HepG2 (cell line): ENCODE results near the gene TAT. TPM values are rescaled to one million over a fixed set of nuclear protein-coding genes. Genes with fewer than 3 reads are reported as not detected.

ENCODE experiments used
- BATF2 ChIP-seq: sonication (generic); formaldehyde crosslinking; IDR thresholded peaks from 2 replicates; pipeline ENCODE4 v1.8.0; 2022; ENCODE audit warnings: mild to moderate bottlenecking, missing genetic modification reagents, moderate library complexity
- CHCHD3 ChIP-seq: sonication (generic); formaldehyde crosslinking; IDR thresholded peaks from 2 replicates; pipeline ENCODE4 v1.8.0; 2022; ENCODE audit warnings: mild to moderate bottlenecking, missing genetic modification reagents, moderate library complexity
- FOXP4 ChIP-seq: sonication (generic); formaldehyde crosslinking; IDR thresholded peaks from 2 replicates; pipeline ENCODE4 v1.4.0; 2020; ENCODE audit warnings: missing genetic modification reagents
- IRF2 ChIP-seq: IDR thresholded peaks from 2 replicates; pipeline ENCODE4 v1.6.1; 2018; ENCODE audit warnings: missing genetic modification reagents, missing compliant biosample characterization
- KDM4B ChIP-seq: sonication (generic); formaldehyde crosslinking; IDR thresholded peaks from 2 replicates; pipeline ENCODE4 v1.4.0; 2020; ENCODE audit warnings: missing genetic modification reagents
- MTA1 ChIP-seq: sonication (generic); formaldehyde crosslinking; IDR thresholded peaks from 2 replicates; pipeline ENCODE4 v1.4.0; 2020; ENCODE audit warnings: missing genetic modification reagents, mild to moderate bottlenecking, borderline replicate concordance
- NAIF1 ChIP-seq: sonication (generic); formaldehyde crosslinking; IDR thresholded peaks from 2 replicates; pipeline ENCODE4 v1.5.0; 2020; ENCODE audit warnings: mild to moderate bottlenecking, missing genetic modification reagents, borderline replicate concordance
- SIX1 ChIP-seq: sonication (generic); formaldehyde crosslinking; IDR thresholded peaks from 2 replicates; pipeline ENCODE4 v1.4.0; 2020; ENCODE audit warnings: missing genetic modification reagents, borderline replicate concordance
- TBP ChIP-seq: sonication (generic); formaldehyde crosslinking; IDR thresholded peaks from 2 replicates; pipeline ENCODE4 v1.5.0; 2020; ENCODE audit warnings: missing genetic modification reagents
- ZBTB7B ChIP-seq: sonication (generic); formaldehyde crosslinking; IDR thresholded peaks from 2 replicates; pipeline ENCODE4 v1.4.0; 2020; ENCODE audit warnings: missing genetic modification reagents
- ZMYM3 ChIP-seq: sonication (generic); formaldehyde crosslinking; IDR thresholded peaks from 2 replicates; pipeline ENCODE4 v1.5.1; 2020; ENCODE audit warnings: mild to moderate bottlenecking, missing genetic modification reagents
- ZMYM4 ChIP-seq: sonication (generic); formaldehyde crosslinking; IDR thresholded peaks from 2 replicates; pipeline ENCODE4 v1.8.1; 2023; ENCODE audit warnings: mild to moderate bottlenecking, missing genetic modification reagents
- ZNF512 ChIP-seq: sonication (generic); formaldehyde crosslinking; IDR thresholded peaks from 2 replicates; pipeline ENCODE4 v1.4.0; 2020; ENCODE audit warnings: mild to moderate bottlenecking, missing genetic modification reagents
- ZNF513 ChIP-seq: sonication (generic); formaldehyde crosslinking; conservative IDR thresholded peaks from 2 replicates; pipeline ENCODE4 v1.5.0; 2020; ENCODE audit warnings: missing genetic modification reagents
- ZNF597 ChIP-seq: sonication (generic); formaldehyde crosslinking; IDR thresholded peaks from 2 replicates; pipeline ENCODE4 v1.5.0; 2020; ENCODE audit warnings: missing genetic modification reagents
- ZNF674 ChIP-seq: sonication (generic); formaldehyde crosslinking; IDR thresholded peaks from 2 replicates; pipeline ENCODE4 v1.5.0; 2020; ENCODE audit warnings: low read depth, mild to moderate bottlenecking, missing genetic modification reagents
- ZNF768 ChIP-seq: sonication (generic); formaldehyde crosslinking; IDR thresholded peaks from 2 replicates; pipeline ENCODE4 v1.4.0; 2020; ENCODE audit warnings: missing genetic modification reagents
- ZSCAN31 ChIP-seq: sonication (generic); formaldehyde crosslinking; IDR thresholded peaks from 2 replicates; pipeline ENCODE4 v1.5.0; 2020; ENCODE audit warnings: low read depth, mild to moderate bottlenecking, missing genetic modification reagents
- polyA plus RNA-seq, 8 experiments: library from polyadenylated mRNA; depleted of rRNA in 3 of 8; stranded (reverse) in 7 of 8; unstranded in 1 of 8; fragments of >200 nt; fragmentation: Illumina TruSeq in 4 of 8; extraction: Trizol in 4 of 8; gene quantifications; 2 replicates each; pipeline versions ENCODE4 v1.2.1 to v1.2.3, GENCODE V29; 2011 to 2016; ENCODE audit warnings: low read depth in 4 of 8, missing spikeins in 1 of 8, mixed read lengths in 1 of 8; ENCODE audit not compliant: insufficient read depth in 1 of 8
- total RNA-seq, 5 experiments: library from RNA; depleted of rRNA; stranded (reverse); fragments of >200 nt; fragmentation: Illumina TruSeq; extraction: Trizol; gene quantifications; 2 replicates each; pipeline ENCODE4 v1.2.3, GENCODE V29; 2016; ENCODE audit warnings: low read depth in 1 of 5
- TF ChIP-seq, protein P1 (sequence below), 2 experiments: IDR thresholded peaks; 2 replicates each; pipeline ENCODE4 v1.6.1; 2011 to 2012; ENCODE audit warnings: low read length in 2 of 2, borderline replicate concordance in 1 of 2, low read depth in 1 of 2, mild to moderate bottlenecking in 1 of 2, moderate library complexity in 1 of 2

TAT gene
- total and polyA plus RNA-seq, 2 of the 13 experiments (the other 11 are each of a cell fraction or from before 2014, with no cell fraction given), result 1.6 to 5.8 TPM

- TF ChIP-seq ZNF597 (CRISPR knock-in tag), result no peak
- TF ChIP-seq BATF2, result no peak
- TF ChIP-seq ZMYM4 (CRISPR knock-in tag), result no peak; the same call in 1 of the 2 replicates
- no peak for TF ChIP-seq TBP (CRISPR knock-in tag)
- 0 out of 2 replicates have a peak, but pooled peaks have one; percentile 37 for TF ChIP-seq ZNF674
- no peak for TF ChIP-seq ZNF513 (CRISPR knock-in tag)
- TF ChIP-seq NAIF1 (CRISPR knock-in tag), result no peak
- peak; percentile 39; the same call in 1 of the 2 replicates for TF ChIP-seq IRF2 (CRISPR knock-in tag)
- no peak for TF ChIP-seq CHCHD3 (CRISPR knock-in tag)
- TF ChIP-seq ZNF512 (CRISPR knock-in tag), result no peak
- TF ChIP-seq ZBTB7B (CRISPR knock-in tag), result peak; percentile 45; the same call in 1 of the 2 replicates
- TF ChIP-seq SIX1 (CRISPR knock-in tag), result peak; percentile 69
- TF ChIP-seq, protein P1, sequence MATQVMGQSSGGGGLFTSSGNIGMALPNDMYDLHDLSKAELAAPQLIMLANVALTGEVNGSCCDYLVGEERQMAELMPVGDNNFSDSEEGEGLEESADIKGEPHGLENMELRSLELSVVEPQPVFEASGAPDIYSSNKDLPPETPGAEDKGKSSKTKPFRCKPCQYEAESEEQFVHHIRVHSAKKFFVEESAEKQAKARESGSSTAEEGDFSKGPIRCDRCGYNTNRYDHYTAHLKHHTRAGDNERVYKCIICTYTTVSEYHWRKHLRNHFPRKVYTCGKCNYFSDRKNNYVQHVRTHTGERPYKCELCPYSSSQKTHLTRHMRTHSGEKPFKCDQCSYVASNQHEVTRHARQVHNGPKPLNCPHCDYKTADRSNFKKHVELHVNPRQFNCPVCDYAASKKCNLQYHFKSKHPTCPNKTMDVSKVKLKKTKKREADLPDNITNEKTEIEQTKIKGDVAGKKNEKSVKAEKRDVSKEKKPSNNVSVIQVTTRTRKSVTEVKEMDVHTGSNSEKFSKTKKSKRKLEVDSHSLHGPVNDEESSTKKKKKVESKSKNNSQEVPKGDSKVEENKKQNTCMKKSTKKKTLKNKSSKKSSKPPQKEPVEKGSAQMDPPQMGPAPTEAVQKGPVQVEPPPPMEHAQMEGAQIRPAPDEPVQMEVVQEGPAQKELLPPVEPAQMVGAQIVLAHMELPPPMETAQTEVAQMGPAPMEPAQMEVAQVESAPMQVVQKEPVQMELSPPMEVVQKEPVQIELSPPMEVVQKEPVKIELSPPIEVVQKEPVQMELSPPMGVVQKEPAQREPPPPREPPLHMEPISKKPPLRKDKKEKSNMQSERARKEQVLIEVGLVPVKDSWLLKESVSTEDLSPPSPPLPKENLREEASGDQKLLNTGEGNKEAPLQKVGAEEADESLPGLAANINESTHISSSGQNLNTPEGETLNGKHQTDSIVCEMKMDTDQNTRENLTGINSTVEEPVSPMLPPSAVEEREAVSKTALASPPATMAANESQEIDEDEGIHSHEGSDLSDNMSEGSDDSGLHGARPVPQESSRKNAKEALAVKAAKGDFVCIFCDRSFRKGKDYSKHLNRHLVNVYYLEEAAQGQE (IDR thresholded peaks at IDR 0.05; ENCODE audit: borderline replicate concordance in 1 of 2, low read depth in 1 of 2, low read length in 2 of 2), result no peak
- TF ChIP-seq FOXP4, result peak; percentile 94
- no peak for TF ChIP-seq MTA1 (CRISPR knock-in tag)
- TF ChIP-seq ZSCAN31 (CRISPR knock-in tag), result peak; percentile 40; the same call in 1 of the 2 replicates
- TF ChIP-seq ZMYM3 (CRISPR knock-in tag), result 0 out of 2 replicates have a peak, but pooled peaks have one; percentile 6
- no peak for TF ChIP-seq ZNF768
- peak; percentile 93 for TF ChIP-seq KDM4B (CRISPR knock-in tag)
These were observed 17.2 kb upstream of the TAT start (continued) for GRCh38 chr16:71594000-71594646.
